Measurements from ENCODE around the gene CNTN1. TPM values are rescaled to one million over a fixed set of nuclear protein-coding genes. Genes with fewer than 3 reads are reported as not detected.

CNTN1 gene
- polyA plus RNA-seq, 1 of the 3 experiments (the other 2 are of a cell fraction), result 0.13 TPM

DNA sequence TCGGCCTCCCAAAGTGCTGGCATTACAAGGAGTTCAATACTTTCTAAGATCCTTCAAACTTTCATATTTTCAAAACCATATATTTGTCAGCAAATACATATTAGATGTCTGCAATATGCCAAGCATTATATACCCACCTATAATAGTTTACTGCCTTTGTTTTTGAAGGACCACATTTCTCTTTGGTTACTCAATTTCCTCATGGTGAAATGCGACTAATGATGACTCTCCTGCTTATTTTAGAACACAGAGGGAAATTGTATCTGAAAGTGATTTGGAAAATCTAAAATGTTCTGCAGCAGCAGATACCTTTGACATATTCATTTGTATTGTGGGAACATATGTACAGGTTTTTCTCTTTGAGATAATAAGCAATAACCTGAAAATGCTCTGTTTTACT is 2.7 kb upstream of the CNTN1 start (continued):
- TF ChIP-seq GATA2 (CRISPR knock-in tag; IDR thresholded peaks at IDR 0.05) (no peak), POLR2AphosphoS5 (IDR thresholded peaks at IDR 0.05; ENCODE audit: low read depth, low read length) (no peak), RAD21 (IDR thresholded peaks at IDR 0.05; ENCODE audit: low read length) (no peak), CHD2 (IDR thresholded peaks at IDR 0.05; ENCODE audit: low read length, partially characterized antibody) (no peak)

DNA sequence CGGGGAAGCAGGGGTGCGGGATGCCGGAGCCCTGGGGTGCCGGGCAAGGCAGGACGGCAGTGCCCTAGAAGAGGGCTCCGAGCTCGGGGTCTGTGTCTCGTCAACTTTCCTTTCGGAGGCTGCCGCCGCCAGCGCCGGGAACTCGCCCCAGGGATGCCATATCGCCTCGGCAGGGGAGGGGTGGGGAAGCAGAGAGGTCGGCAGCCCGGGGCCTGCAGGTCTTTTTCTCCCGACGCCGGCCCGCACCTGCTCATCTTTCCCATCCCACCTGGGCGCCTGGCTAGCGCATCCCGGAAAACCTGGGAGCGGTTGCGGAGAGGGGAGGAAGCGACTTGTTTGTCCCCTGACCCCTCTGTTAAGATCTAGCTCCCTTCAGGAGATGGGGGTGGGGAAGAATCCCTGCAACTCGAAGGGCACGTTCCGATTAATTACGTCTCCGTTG is 547 bp downstream of the CNTN1 start:
- POLR2A ChIA-PET, result interaction anchor here (1.2 kb wide), 1 partner anchor 42 kb away, joined by 3 read pairs; no protein-coding TSS in a partner anchor
- Histone ChIP-seq H3K9me3 (no peaks in the 10 kb centered on the region), H3K9me2 (no peaks in the 10 kb centered on the region), H3K36me3 (replicated peaks in 1 of 2; ENCODE audit: control insufficient read depth in 1 of 2, insufficient read depth in 2 of 2, low read length in 1 of 2) (no peaks in the 10 kb centered on the region), H2AFZ (ENCODE audit: low read depth) (peak overlapping the region; percentile 68), H4K20me1 (ENCODE audit: insufficient read depth) (no peaks in the 10 kb centered on the region), H3K4me1 (ENCODE audit: control insufficient read depth in 1 of 2, insufficient read depth in 2 of 2, low read depth in 1 of 2, low read length in 1 of 2) (peaks cover 0 to 6% of the 10 kb centered on the region in 2 experiments; a peak in 2 of 4 replicates), H3K79me2 (ENCODE audit: insufficient read depth) (no peaks in the 10 kb centered on the region), H3K27me3 (ENCODE audit: insufficient read depth) (no peaks in the 10 kb centered on the region; the same call in 1 of the 2 replicates), H3K27ac (ENCODE audit: low read depth in 2 of 2, low read length in 1 of 2) (peak overlapping the region in 1 of 2 experiments; percentile 17; a peak in 2 of 4 replicates), H3K9ac (no peak overlapping the region), H3K4me2 (peak overlapping the region; percentile 83), H3F3A (replicated peaks; ENCODE audit: insufficient read depth) (no peaks in the 10 kb centered on the region), H3K4me3 (ENCODE audit: low read depth in 2 of 2, low read length in 1 of 2) (peak overlapping the region; percentile 57)
- whole genome bisulfite sequencing (ENCODE audit: low lambda C conversion rate), result 0% methylated on average over 5 of the region's 33 CpGs
- no peak for TF ChIP-seq GATA2 (CRISPR knock-in tag; IDR thresholded peaks at IDR 0.05)
- no peak for TF ChIP-seq TCF12 (IDR thresholded peaks at IDR 0.05)
- no peak for TF ChIP-seq EP300 (IDR thresholded peaks at IDR 0.05; ENCODE audit: borderline replicate concordance in 1 of 2, low read depth in 1 of 2, low read length in 1 of 2)
- no peak for TF ChIP-seq TAF1 (IDR thresholded peaks at IDR 0.05; ENCODE audit: borderline replicate concordance, low read depth, low read length)
- TF ChIP-seq, protein P1, sequence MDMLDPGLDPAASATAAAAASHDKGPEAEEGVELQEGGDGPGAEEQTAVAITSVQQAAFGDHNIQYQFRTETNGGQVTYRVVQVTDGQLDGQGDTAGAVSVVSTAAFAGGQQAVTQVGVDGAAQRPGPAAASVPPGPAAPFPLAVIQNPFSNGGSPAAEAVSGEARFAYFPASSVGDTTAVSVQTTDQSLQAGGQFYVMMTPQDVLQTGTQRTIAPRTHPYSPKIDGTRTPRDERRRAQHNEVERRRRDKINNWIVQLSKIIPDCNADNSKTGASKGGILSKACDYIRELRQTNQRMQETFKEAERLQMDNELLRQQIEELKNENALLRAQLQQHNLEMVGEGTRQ (IDR thresholded peaks at IDR 0.05; ENCODE audit: borderline replicate concordance, low read depth, low read length), result no peak
- no peak for TF ChIP-seq JUND (IDR thresholded peaks at IDR 0.05)
- no peak for TF ChIP-seq NFIC (IDR thresholded peaks at IDR 0.05; ENCODE audit: borderline replicate concordance)
- TF ChIP-seq POLR2AphosphoS5 (IDR thresholded peaks at IDR 0.05; ENCODE audit: low read depth, low read length), result no peak
- TF ChIP-seq, protein P2, sequence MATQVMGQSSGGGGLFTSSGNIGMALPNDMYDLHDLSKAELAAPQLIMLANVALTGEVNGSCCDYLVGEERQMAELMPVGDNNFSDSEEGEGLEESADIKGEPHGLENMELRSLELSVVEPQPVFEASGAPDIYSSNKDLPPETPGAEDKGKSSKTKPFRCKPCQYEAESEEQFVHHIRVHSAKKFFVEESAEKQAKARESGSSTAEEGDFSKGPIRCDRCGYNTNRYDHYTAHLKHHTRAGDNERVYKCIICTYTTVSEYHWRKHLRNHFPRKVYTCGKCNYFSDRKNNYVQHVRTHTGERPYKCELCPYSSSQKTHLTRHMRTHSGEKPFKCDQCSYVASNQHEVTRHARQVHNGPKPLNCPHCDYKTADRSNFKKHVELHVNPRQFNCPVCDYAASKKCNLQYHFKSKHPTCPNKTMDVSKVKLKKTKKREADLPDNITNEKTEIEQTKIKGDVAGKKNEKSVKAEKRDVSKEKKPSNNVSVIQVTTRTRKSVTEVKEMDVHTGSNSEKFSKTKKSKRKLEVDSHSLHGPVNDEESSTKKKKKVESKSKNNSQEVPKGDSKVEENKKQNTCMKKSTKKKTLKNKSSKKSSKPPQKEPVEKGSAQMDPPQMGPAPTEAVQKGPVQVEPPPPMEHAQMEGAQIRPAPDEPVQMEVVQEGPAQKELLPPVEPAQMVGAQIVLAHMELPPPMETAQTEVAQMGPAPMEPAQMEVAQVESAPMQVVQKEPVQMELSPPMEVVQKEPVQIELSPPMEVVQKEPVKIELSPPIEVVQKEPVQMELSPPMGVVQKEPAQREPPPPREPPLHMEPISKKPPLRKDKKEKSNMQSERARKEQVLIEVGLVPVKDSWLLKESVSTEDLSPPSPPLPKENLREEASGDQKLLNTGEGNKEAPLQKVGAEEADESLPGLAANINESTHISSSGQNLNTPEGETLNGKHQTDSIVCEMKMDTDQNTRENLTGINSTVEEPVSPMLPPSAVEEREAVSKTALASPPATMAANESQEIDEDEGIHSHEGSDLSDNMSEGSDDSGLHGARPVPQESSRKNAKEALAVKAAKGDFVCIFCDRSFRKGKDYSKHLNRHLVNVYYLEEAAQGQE (IDR thresholded peaks at IDR 0.05; ENCODE audit: low read depth, low read length), result no peak
- TF ChIP-seq GABPA (IDR thresholded peaks at IDR 0.05; ENCODE audit: low read depth), result no peak
- TF ChIP-seq, protein P3, sequence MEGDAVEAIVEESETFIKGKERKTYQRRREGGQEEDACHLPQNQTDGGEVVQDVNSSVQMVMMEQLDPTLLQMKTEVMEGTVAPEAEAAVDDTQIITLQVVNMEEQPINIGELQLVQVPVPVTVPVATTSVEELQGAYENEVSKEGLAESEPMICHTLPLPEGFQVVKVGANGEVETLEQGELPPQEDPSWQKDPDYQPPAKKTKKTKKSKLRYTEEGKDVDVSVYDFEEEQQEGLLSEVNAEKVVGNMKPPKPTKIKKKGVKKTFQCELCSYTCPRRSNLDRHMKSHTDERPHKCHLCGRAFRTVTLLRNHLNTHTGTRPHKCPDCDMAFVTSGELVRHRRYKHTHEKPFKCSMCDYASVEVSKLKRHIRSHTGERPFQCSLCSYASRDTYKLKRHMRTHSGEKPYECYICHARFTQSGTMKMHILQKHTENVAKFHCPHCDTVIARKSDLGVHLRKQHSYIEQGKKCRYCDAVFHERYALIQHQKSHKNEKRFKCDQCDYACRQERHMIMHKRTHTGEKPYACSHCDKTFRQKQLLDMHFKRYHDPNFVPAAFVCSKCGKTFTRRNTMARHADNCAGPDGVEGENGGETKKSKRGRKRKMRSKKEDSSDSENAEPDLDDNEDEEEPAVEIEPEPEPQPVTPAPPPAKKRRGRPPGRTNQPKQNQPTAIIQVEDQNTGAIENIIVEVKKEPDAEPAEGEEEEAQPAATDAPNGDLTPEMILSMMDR (IDR thresholded peaks at IDR 0.05), result no peak
- TF ChIP-seq, protein P4, sequence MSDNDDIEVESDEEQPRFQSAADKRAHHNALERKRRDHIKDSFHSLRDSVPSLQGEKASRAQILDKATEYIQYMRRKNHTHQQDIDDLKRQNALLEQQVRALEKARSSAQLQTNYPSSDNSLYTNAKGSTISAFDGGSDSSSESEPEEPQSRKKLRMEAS (IDR thresholded peaks at IDR 0.05; ENCODE audit: low read depth), result no peak
- TF ChIP-seq RXRA (IDR thresholded peaks at IDR 0.05; ENCODE audit: borderline replicate concordance, low read depth), result no peak
- TF ChIP-seq EZH2phosphoT487 (IDR thresholded peaks at IDR 0.05; ENCODE audit: borderline replicate concordance, low read depth), result no peak
- no peak for TF ChIP-seq FOXJ3 (CRISPR knock-in tag; IDR thresholded peaks at IDR 0.05)
- TF ChIP-seq, protein P5, sequence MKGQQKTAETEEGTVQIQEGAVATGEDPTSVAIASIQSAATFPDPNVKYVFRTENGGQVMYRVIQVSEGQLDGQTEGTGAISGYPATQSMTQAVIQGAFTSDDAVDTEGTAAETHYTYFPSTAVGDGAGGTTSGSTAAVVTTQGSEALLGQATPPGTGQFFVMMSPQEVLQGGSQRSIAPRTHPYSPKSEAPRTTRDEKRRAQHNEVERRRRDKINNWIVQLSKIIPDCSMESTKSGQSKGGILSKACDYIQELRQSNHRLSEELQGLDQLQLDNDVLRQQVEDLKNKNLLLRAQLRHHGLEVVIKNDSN (IDR thresholded peaks at IDR 0.05; ENCODE audit: borderline replicate concordance, low read depth), result no peak
- no peak for TF ChIP-seq CHD2 (IDR thresholded peaks at IDR 0.05; ENCODE audit: low read length, partially characterized antibody)
- TF ChIP-seq MXI1 (IDR thresholded peaks at IDR 0.05; ENCODE audit: low read depth, low read length), result no peak
- no peak for TF ChIP-seq RFX5 (IDR thresholded peaks at IDR 0.05; ENCODE audit: low read length)
- DNase-seq, result peak; percentile 66
- CTCF ChIA-PET, result interaction anchor here (1.3 to 2.6 kb wide), 2 partner anchors 41 to 71 kb away, joined by 3 to 8 read pairs; no protein-coding TSS in a partner anchor
